Natural killer cell (primary cell): ENCODE data around the gene HOXD10. TPM values are rescaled to one million over a fixed set of nuclear protein-coding genes. Genes with fewer than 3 reads are reported as not detected.

ENCODE experiments used
- ATAC-seq, 3 donors: fragments of 150-1000 bp in 2 of 3; fragments of 200-7000 bp in 1 of 3; cut with Tn5 transposase; 1 replicate in 1 of 3; 2 replicates in 2 of 3; pipeline ENCODE4 v1.10.0; 2021; ENCODE audit warnings: mild to moderate bottlenecking in 2 of 3, moderate library complexity in 2 of 3
- DNase-seq, 2 donors: peaks; one replicate each; pipeline versions ENCODE4 v3.0.0 to v3.0.0-alpha.2; 2013 to 2021; ENCODE audit warnings: mixed read lengths in 1 of 2
- H3K27ac ChIP-seq: one replicate; pipeline ENCODE4 v1.5.1; 2013; ENCODE audit warnings: mild to moderate bottlenecking, low read length
- H3K27me3 ChIP-seq: one replicate; pipeline ENCODE4 v1.6.1; 2013; ENCODE audit warnings: low read length; ENCODE audit not compliant: control insufficient read depth, insufficient read depth
- H3K36me3 ChIP-seq: one replicate; pipeline ENCODE4 v1.6.1; 2013; ENCODE audit warnings: low read length; ENCODE audit not compliant: control insufficient read depth, insufficient read depth
- H3K4me1 ChIP-seq: one replicate; pipeline ENCODE4 v1.6.1; 2013; ENCODE audit warnings: low read length; ENCODE audit not compliant: control insufficient read depth, insufficient read depth
- H3K4me3 ChIP-seq: one replicate; pipeline ENCODE4 v1.5.1; 2013; ENCODE audit warnings: low read length
- H3K9me3 ChIP-seq: one replicate; pipeline ENCODE4 v1.6.1; 2013; ENCODE audit warnings: low read length; ENCODE audit not compliant: control insufficient read depth, insufficient read depth
- H3K27ac Mint-ChIP-seq, 2 donors: one replicate each; pipeline ENCODE4 v1.8.0; 2022; ENCODE audit warnings: mild to moderate bottlenecking in 2 of 2, mixed read lengths in 2 of 2, moderate library complexity in 1 of 2
- H3K27me3 Mint-ChIP-seq, 2 donors: one replicate each; pipeline ENCODE4 v1.8.0; 2022; ENCODE audit warnings: low read depth in 2 of 2, mixed read lengths in 2 of 2
- H3K36me3 Mint-ChIP-seq: one replicate; pipeline ENCODE4 v1.8.0; 2022; ENCODE audit warnings: mixed read lengths
- H3K4me1 Mint-ChIP-seq, 2 donors: one replicate each; pipeline ENCODE4 v1.8.0; 2022; ENCODE audit warnings: mixed read lengths in 2 of 2
- H3K4me3 Mint-ChIP-seq: one replicate; pipeline ENCODE4 v1.8.0; 2022; ENCODE audit warnings: mild to moderate bottlenecking, moderate library complexity, mixed read lengths
- H3K9me3 Mint-ChIP-seq, 2 donors: one replicate each; pipeline ENCODE4 v1.8.0; 2022; ENCODE audit warnings: mixed read lengths in 2 of 2
- CTCF ChIP-seq: fragments of 200-600 bp; IDR thresholded peaks from one replicate; pipeline ENCODE4 v1.8.0; 2022; ENCODE audit warnings: antibody characterized with exemption
- WGBS: methylation state at CpG from one replicate; pipeline ENCODE4 v1.1.7; 2013; ENCODE audit warnings: missing lambda C conversion rate; ENCODE audit not compliant: insufficient coverage; 5-methylcytosine and 5-hydroxymethylcytosine counted together
- intact Hi-C: fragments of 100-400 bp; cut with micrococcal nuclease; formaldehyde crosslinking; loops from one replicate; pipeline ENCODE4 v1.14.2; 2022
- total RNA-seq, 4 donors: library from RNA; stranded (reverse); fragments of 120-200 nt in 1 of 4; gene quantifications; one replicate each; pipeline versions ENCODE4 v1.2.3 to v1.2.4, GENCODE V29; 2013 to 2022

HOXD10 gene
- total RNA-seq, 3 donors from 2014 or later (not counting 1 experiment from before 2014, with no cell fraction given): not detected

GRCh38 chr2:176156301-176156806 lies 39.8 kb downstream of the HOXD10 start:
- Mint-ChIP-seq H3K4me1 (peaks cover 0 to 5% of the 10 kb centered on the region in 2 donors), H3K27me3 (peaks cover 50 to 56% of the 10 kb centered on the region in 2 donors), H3K36me3 (no peaks in the 10 kb centered on the region), H3K4me3 (no peak overlapping the region), H3K9me3 (no peaks in the 10 kb centered on the region), H3K27ac (no peak overlapping the region)
- Histone ChIP-seq H3K27me3 (peaks cover 58% of the 10 kb centered on the region), H3K9me3 (no peaks in the 10 kb centered on the region), H3K27ac (no peak overlapping the region), H3K4me3 (no peak overlapping the region), H3K4me1 (peaks cover 4% of the 10 kb centered on the region), H3K36me3 (no peaks in the 10 kb centered on the region)
- 37% methylated on average over 8 of the region's 8 CpGs for WGBS
- no peak for DNase-seq
- ATAC-seq: no peak
- TF ChIP-seq CTCF: no peak
- intact Hi-C loops: no loop called here

- 7% methylated on average over 48 of the region's 48 CpGs for WGBS
- intact Hi-C loops: no loop called here
- H3K27ac Mint-ChIP-seq: no peak within 1 kb of the TSS
- Histone ChIP-seq H3K9me3 (no peaks in the 10 kb centered on the region), H3K27ac (no peak within 1 kb of the TSS), H3K36me3 (no peaks in the 10 kb centered on the region), H3K27me3 (peaks cover 59% of the 10 kb centered on the region), H3K4me3 (no peak within 1 kb of the TSS), H3K4me1 (peaks cover 4% of the 10 kb centered on the region)
- H3K9me3 Mint-ChIP-seq: no peaks in the 10 kb centered on the region
- H3K27me3 Mint-ChIP-seq: peaks cover 56 to 59% of the 10 kb centered on the region in 2 donors
- ATAC-seq (no peak), DNase-seq (no peak)
- H3K4me1 Mint-ChIP-seq: peaks cover 0 to 5% of the 10 kb centered on the region in 2 donors
- TF ChIP-seq CTCF: no peak
- H3K4me3 Mint-ChIP-seq: no peak within 1 kb of the TSS
- H3K36me3 Mint-ChIP-seq: no peaks in the 10 kb centered on the region
These were observed 40.4 kb downstream of the HOXD10 start, which contains the start of gene HOXD3 for GRCh38 chr2:176156807-176157498. Gene HOXD3 (plus strand): TSS chr2:176157307. CDS start chr2:176169115, 11,808 bp downstream.

- Histone ChIP-seq H3K27ac (no peak overlapping the region), H3K36me3 (no peaks in the 10 kb centered on the region), H3K4me3 (no peak overlapping the region), H3K27me3 (peaks cover 63% of the 10 kb centered on the region), H3K9me3 (no peaks in the 10 kb centered on the region), H3K4me1 (peaks cover 1% of the 10 kb centered on the region)
- intact Hi-C loops: no loop called here
- Mint-ChIP-seq H3K27ac (no peak overlapping the region), H3K36me3 (no peaks in the 10 kb centered on the region), H3K27me3 (peaks cover 60 to 64% of the 10 kb centered on the region in 2 donors), H3K9me3 (no peaks in the 10 kb centered on the region), H3K4me1 (peaks cover 0 to 5% of the 10 kb centered on the region in 2 donors), H3K4me3 (no peak overlapping the region)
- WGBS: 8% methylated on average over 41 of the region's 43 CpGs
- DNase-seq (no peak), ATAC-seq (no peak)
- no peak for TF ChIP-seq CTCF
These were observed 41.1 kb downstream of the HOXD10 start for GRCh38 chr2:176157499-176158185.
